Trophoblast cell (in vitro differentiated cells and primary cell): ENCODE data around the gene PRR23E.

Experiments used
- DNase-seq, 2 donors: peaks; one replicate each; pipeline ENCODE4 v3.0.0-alpha.2; 2016
- H2AFZ ChIP-seq: 2 replicates; pipeline ENCODE4 v1.6.1; 2013; ENCODE audit warnings: low read length, moderate library complexity, mild to moderate bottlenecking; ENCODE audit not compliant: insufficient read depth, poor library complexity
- H2AK5ac ChIP-seq: 2 replicates; pipeline ENCODE4 v1.6.1; 2013; ENCODE audit warnings: mild to moderate bottlenecking, low read length
- H2BK120ac ChIP-seq: 2 replicates; pipeline ENCODE4 v1.6.1; 2013; ENCODE audit warnings: low read length, mild to moderate bottlenecking, moderate library complexity; ENCODE audit not compliant: insufficient read depth, poor library complexity
- H2BK12ac ChIP-seq: 2 replicates; pipeline ENCODE4 v1.6.1; 2013; ENCODE audit warnings: mild to moderate bottlenecking, low read length, moderate library complexity
- H2BK5ac ChIP-seq: 2 replicates; pipeline ENCODE4 v1.6.1; 2013; ENCODE audit warnings: low read length, low read depth, moderate library complexity, mild to moderate bottlenecking; ENCODE audit not compliant: poor library complexity
- H3K14ac ChIP-seq: 2 replicates; pipeline ENCODE4 v1.6.1; 2013; ENCODE audit warnings: mild to moderate bottlenecking, low read length
- H3K18ac ChIP-seq: 2 replicates; pipeline ENCODE4 v1.6.1; 2013; ENCODE audit warnings: mild to moderate bottlenecking, low read length
- H3K23ac ChIP-seq: 2 replicates; pipeline ENCODE4 v1.6.1; 2013; ENCODE audit warnings: low read length
- H3K27ac ChIP-seq: 2 replicates; pipeline ENCODE4 v1.5.1; 2013; ENCODE audit warnings: low read depth, mild to moderate bottlenecking, inconsistent platforms, low read length, moderate library complexity
- H3K27me3 ChIP-seq: 2 replicates; pipeline ENCODE4 v1.6.1; 2013; ENCODE audit warnings: inconsistent platforms, mild to moderate bottlenecking, low read length, moderate library complexity; ENCODE audit not compliant: insufficient read depth
- H3K36me3 ChIP-seq, 2 experiments: 1 replicate in 1 of 2; 2 replicates in 1 of 2; pipeline ENCODE4 v1.6.1; 2013; ENCODE audit warnings: low read length in 2 of 2, mild to moderate bottlenecking in 2 of 2, moderate library complexity in 1 of 2; ENCODE audit not compliant: insufficient read depth in 2 of 2, control insufficient read depth in 1 of 2
- H3K4ac ChIP-seq: 2 replicates; pipeline ENCODE4 v1.6.1; 2013; ENCODE audit warnings: low read depth, mild to moderate bottlenecking, low read length, moderate library complexity
- H3K4me1 ChIP-seq, 2 experiments: 1 replicate in 1 of 2; 2 replicates in 1 of 2; pipeline ENCODE4 v1.6.1; 2013; ENCODE audit warnings: low read length in 2 of 2, mild to moderate bottlenecking in 2 of 2, moderate library complexity in 1 of 2; ENCODE audit not compliant: insufficient read depth in 2 of 2, control insufficient read depth in 1 of 2
- H3K4me2 ChIP-seq: 2 replicates; pipeline ENCODE4 v1.6.1; 2013; ENCODE audit warnings: inconsistent platforms, mild to moderate bottlenecking, low read length, moderate library complexity
- H3K4me3 ChIP-seq: 2 replicates; pipeline ENCODE4 v1.5.1; 2013; ENCODE audit warnings: mild to moderate bottlenecking, low read depth, low read length, inconsistent platforms
- H3K79me1 ChIP-seq: one replicate; pipeline ENCODE4 v1.6.1; 2013; ENCODE audit warnings: low read length
- H3K79me2 ChIP-seq: 2 replicates; pipeline ENCODE4 v1.6.1; 2013; ENCODE audit warnings: low read length, mild to moderate bottlenecking; ENCODE audit not compliant: control insufficient read depth, insufficient read depth, poor library complexity
- H3K9ac ChIP-seq: 2 replicates; pipeline ENCODE4 v1.6.1; 2013; ENCODE audit warnings: mild to moderate bottlenecking, low read length
- H3K9me3 ChIP-seq: 2 replicates; pipeline ENCODE4 v1.6.1; 2013; ENCODE audit warnings: low read depth, mild to moderate bottlenecking, control low read depth, inconsistent platforms, low read length; ENCODE audit not compliant: insufficient read depth
- H4K12ac ChIP-seq: 2 replicates; pipeline ENCODE4 v1.6.1; 2013; ENCODE audit warnings: low read depth, mild to moderate bottlenecking, low read length, moderate library complexity
- H4K8ac ChIP-seq: 2 replicates; pipeline ENCODE4 v1.6.1; 2013; ENCODE audit warnings: low read depth, mild to moderate bottlenecking, low read length, moderate library complexity
- H4K91ac ChIP-seq: one replicate; pipeline ENCODE4 v1.6.1; 2013; ENCODE audit warnings: low read depth, mild to moderate bottlenecking, low read length, moderate library complexity
- WGBS: extraction: QIAGEN DNeasy Blood & Tissue Kit; methylation state at CpG from one replicate; pipeline ENCODE4 v1.1.7; 2013; ENCODE audit warnings: missing lambda C conversion rate; ENCODE audit not compliant: insufficient read length, insufficient coverage; ENCODE audit errors: extremely low coverage; 5-methylcytosine and 5-hydroxymethylcytosine counted together

PRR23E gene

GRCh38 chr3:127212231-127212630 is 19.3 kb downstream of the PRR23E start:
- Histone ChIP-seq H3K23ac (no peak overlapping the region), H3K9me3 (no peaks in the 10 kb centered on the region), H4K8ac (no peak overlapping the region), H3K79me2 (no peaks in the 10 kb centered on the region), H3K4me3 (no peak overlapping the region), H3K4ac (no peak overlapping the region), H3K36me3 (no peaks in the 10 kb centered on the region), H4K91ac (no peak overlapping the region), H3K18ac (no peak overlapping the region), H3K4me2 (no peak overlapping the region), H3K27me3 (no peaks in the 10 kb centered on the region), H3K79me1 (no peaks in the 10 kb centered on the region), H2BK120ac (no peak overlapping the region), H2BK5ac (no peak overlapping the region), H2AK5ac (no peak overlapping the region), H3K4me1 (no peaks in the 10 kb centered on the region), H3K27ac (no peak overlapping the region), H3K9ac (no peak overlapping the region), H2BK12ac (no peak overlapping the region), H3K14ac (no peak overlapping the region), H2AFZ (no peak overlapping the region), H4K12ac (no peak overlapping the region)
- no CpG with 5 or more reads among the region's 3 CpGs for WGBS
- DNase-seq: no peak

DNA sequence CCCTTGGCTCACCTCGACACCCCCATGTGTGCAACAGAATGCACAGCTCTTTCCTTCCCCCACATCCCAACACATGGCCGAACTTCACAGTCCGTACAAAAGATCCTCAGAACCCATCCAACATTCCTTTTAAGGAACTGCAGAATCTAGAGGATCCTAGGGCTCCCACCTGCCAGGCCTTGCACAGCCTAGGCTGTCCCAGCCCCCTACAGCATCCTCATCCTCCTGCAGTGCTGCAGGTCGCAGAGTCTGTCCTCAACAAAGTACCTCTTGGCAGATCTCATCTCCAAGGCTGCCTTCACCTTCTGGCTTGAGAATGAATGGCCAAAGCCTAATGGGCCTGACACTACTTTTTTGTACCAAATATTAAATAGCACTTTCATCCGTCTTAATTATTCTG is 19.8 kb downstream of the PRR23E start:
- Histone ChIP-seq H3K9me3 (no peaks in the 10 kb centered on the region), H3K36me3 (no peaks in the 10 kb centered on the region), H2AFZ (no peak overlapping the region), H3K18ac (no peak overlapping the region), H3K9ac (no peak overlapping the region), H2BK5ac (no peak overlapping the region), H2BK120ac (no peak overlapping the region), H2AK5ac (no peak overlapping the region), H3K27ac (no peak overlapping the region), H3K14ac (no peak overlapping the region), H3K79me1 (no peaks in the 10 kb centered on the region), H2BK12ac (no peak overlapping the region), H3K27me3 (no peaks in the 10 kb centered on the region), H3K4ac (no peak overlapping the region), H4K91ac (no peak overlapping the region), H3K79me2 (no peaks in the 10 kb centered on the region), H3K4me1 (no peaks in the 10 kb centered on the region), H4K8ac (no peak overlapping the region), H4K12ac (no peak overlapping the region), H3K23ac (no peak overlapping the region), H3K4me3 (no peak overlapping the region), H3K4me2 (no peak overlapping the region)
- no peak for DNase-seq
- no CpG with 5 or more reads among the region's 5 CpGs for WGBS

- H2BK120ac ChIP-seq: no peak overlapping the region
- no peak overlapping the region for H3K9ac ChIP-seq
- no peak for DNase-seq
- no peaks in the 10 kb centered on the region for H3K79me1 ChIP-seq
- no peak overlapping the region for H3K27ac ChIP-seq
- no CpG with 5 or more reads among the region's 4 CpGs for WGBS
- H3K4me1 ChIP-seq: no peaks in the 10 kb centered on the region
- H3K4ac ChIP-seq: no peak overlapping the region
- no peak overlapping the region for H3K4me3 ChIP-seq
- H3K14ac ChIP-seq: no peak overlapping the region
- H4K8ac ChIP-seq: no peak overlapping the region
- no peak overlapping the region for H3K18ac ChIP-seq
- H2BK5ac ChIP-seq: no peak overlapping the region
- H3K36me3 ChIP-seq: no peaks in the 10 kb centered on the region
- H3K27me3 ChIP-seq: no peaks in the 10 kb centered on the region
- no peak overlapping the region for H2AK5ac ChIP-seq
- H2AFZ ChIP-seq: no peak overlapping the region
- no peak overlapping the region for H3K4me2 ChIP-seq
- no peak overlapping the region for H4K12ac ChIP-seq
- no peak overlapping the region for H2BK12ac ChIP-seq
- peaks cover 1% of the 10 kb centered on the region for H3K9me3 ChIP-seq
- no peak overlapping the region for H4K91ac ChIP-seq
- H3K23ac ChIP-seq: no peak overlapping the region
- H3K79me2 ChIP-seq: no peaks in the 10 kb centered on the region
These were observed 20.5 kb downstream of the PRR23E start for GRCh38 chr3:127213381-127213918.

DNA sequence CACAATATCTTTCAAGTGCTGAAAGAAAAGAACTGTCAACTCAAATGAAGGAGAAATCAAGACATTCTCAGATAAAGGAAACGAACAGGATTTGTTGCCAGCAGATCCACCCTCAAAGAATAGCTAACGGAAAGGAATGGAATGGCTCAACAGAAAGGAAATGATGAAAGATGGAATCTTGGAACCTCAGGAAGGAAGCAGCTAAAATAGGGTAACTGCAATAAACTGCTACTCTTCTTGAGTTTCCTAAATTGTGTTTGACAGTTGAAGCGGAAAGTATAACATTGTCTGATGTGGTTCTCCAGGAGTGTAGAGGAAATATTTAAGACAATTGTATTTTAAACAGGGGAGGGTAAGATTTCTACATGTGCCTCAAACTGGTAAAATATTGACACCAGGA is 22.0 kb downstream of the PRR23E start:
- Histone ChIP-seq H4K91ac (no peak overlapping the region), H3K79me1 (no peaks in the 10 kb centered on the region), H3K9ac (no peak overlapping the region), H3K4me2 (no peak overlapping the region), H4K12ac (no peak overlapping the region), H2BK5ac (no peak overlapping the region), H3K27me3 (no peaks in the 10 kb centered on the region), H3K36me3 (no peaks in the 10 kb centered on the region), H2BK120ac (no peak overlapping the region), H3K79me2 (no peaks in the 10 kb centered on the region), H4K8ac (no peak overlapping the region), H2BK12ac (no peak overlapping the region), H3K18ac (no peak overlapping the region), H2AFZ (no peak overlapping the region), H3K4me1 (no peaks in the 10 kb centered on the region), H3K27ac (no peak overlapping the region), H3K4ac (no peak overlapping the region), H3K9me3 (peaks cover 2% of the 10 kb centered on the region), H2AK5ac (no peak overlapping the region), H3K4me3 (no peak overlapping the region), H3K14ac (no peak overlapping the region), H3K23ac (no peak overlapping the region)
- no peak for DNase-seq
- WGBS: no CpG with 5 or more reads among the region's 3 CpGs
